K562 treated with DMSO at 1 percent for 4 hours (cell line): ENCODE results near the gene SMAD2. TPM values are rescaled to one million over a fixed set of nuclear protein-coding genes. Genes with fewer than 3 reads are reported as not detected.

Experiments
- total RNA-seq: library from RNA; unstranded; fragments of 300-600 nt; gene quantifications from 2 replicates; pipeline ENCODE4 v1.2.3, GENCODE V29; 2022; ENCODE audit not compliant: insufficient read depth

The SMAD2 gene
- total RNA-seq, result 15.1 and 19.9 TPM in 2 replicates

DNA sequence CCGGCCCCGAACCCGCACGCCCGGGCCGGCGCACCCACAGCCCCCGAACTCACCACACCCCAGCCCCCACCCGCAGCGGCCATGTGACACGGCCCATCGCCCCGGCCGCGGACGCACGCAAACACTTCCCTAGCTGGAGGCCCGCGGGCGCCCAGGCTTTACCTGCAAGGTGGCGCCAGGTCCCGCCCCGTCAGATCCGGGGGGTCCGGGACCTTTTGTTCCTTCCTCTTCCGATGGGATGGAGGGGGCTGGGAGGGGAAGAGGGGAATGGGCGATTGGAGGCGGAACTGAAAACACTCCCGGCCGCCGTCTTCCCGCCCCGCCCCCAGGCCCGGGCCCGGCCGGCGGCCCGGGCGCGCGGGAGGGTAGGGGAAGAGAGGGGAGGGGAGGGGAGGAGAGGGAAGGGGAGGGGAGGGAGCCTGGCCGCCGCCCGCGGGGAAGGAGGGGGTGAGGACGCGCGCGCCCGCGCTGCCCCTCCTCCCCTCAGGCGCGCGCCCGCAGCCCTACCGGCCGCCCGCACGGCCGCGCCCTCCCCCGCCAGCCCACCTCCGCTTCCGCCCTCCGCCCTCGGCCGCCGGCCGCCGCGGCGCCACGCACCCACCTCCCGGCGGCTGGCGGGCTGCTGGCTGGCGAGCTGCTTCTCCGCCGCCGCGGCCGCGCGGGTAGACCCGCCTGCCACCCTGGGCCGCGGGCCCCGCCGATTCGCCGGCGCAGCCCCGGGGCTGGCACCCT is at the start of gene SMAD2:
Gene SMAD2 (minus strand): TSS at position 461 of the 732 bp plus-strand sequence. CDS start 33,903 bp downstream, outside the sequence.

